GM23338 (cell line): ENCODE results near the gene TTLL3. TPM values are rescaled to one million over a fixed set of nuclear protein-coding genes. Genes with fewer than 3 reads are reported as not detected.

Experiments used
- ATAC-seq: fragments of 200-7000 bp; cut with Tn5 transposase; 3 replicates; pipeline ENCODE4 v1.9.1; 2020
- DNase-seq: peaks from one replicate; pipeline ENCODE4 v3.0.0-alpha.2; 2015; ENCODE audit warnings: low spot score
- H2AFZ ChIP-seq: fragments of 200-600 bp; sonication (generic); 2 replicates; pipeline ENCODE4 v1.8.0; 2016; ENCODE audit warnings: antibody characterized with exemption, mild to moderate bottlenecking, moderate library complexity
- H3F3A ChIP-seq: fragments of 200-600 bp; sonication (generic); replicated peaks from 2 replicates; pipeline ENCODE4 v1.8.0; 2017; ENCODE audit warnings: antibody characterized with exemption, mixed run types, low read depth
- H3K27ac ChIP-seq: fragments of 200-600 bp; sonication (generic); 2 replicates; pipeline ENCODE4 v1.6.1; 2016; ENCODE audit warnings: low read depth
- H3K27me3 ChIP-seq: fragments of 200-600 bp; sonication (generic); 2 replicates; pipeline ENCODE4 v1.8.0; 2016; ENCODE audit warnings: mild to moderate bottlenecking, mixed run types, moderate library complexity; ENCODE audit not compliant: insufficient read depth
- H3K36me3 ChIP-seq: fragments of 200-600 bp; sonication (generic); 2 replicates; pipeline ENCODE4 v1.8.0; 2016; ENCODE audit warnings: mild to moderate bottlenecking; ENCODE audit not compliant: insufficient read depth
- H3K4me1 ChIP-seq: fragments of 200-600 bp; sonication (generic); 2 replicates; pipeline ENCODE4 v1.8.0; 2016; ENCODE audit warnings: mild to moderate bottlenecking, moderate library complexity; ENCODE audit not compliant: insufficient read depth
- H3K4me2 ChIP-seq: fragments of 200-600 bp; sonication (generic); 2 replicates; pipeline ENCODE4 v1.7.1; 2017; ENCODE audit warnings: mixed run types
- H3K4me3 ChIP-seq: fragments of 200-600 bp; sonication (generic); 2 replicates; pipeline ENCODE4 v1.6.1; 2016; ENCODE audit warnings: mixed run types
- H3K79me2 ChIP-seq: fragments of 200-600 bp; sonication (generic); replicated peaks from 2 replicates; pipeline ENCODE4 v1.8.0; 2017; ENCODE audit warnings: mild to moderate bottlenecking; ENCODE audit not compliant: insufficient read depth
- H3K9me2 ChIP-seq: fragments of 200-600 bp; sonication (generic); 2 replicates; pipeline ENCODE4 v1.8.0; 2017; ENCODE audit not compliant: insufficient read depth
- H4K20me1 ChIP-seq: fragments of 200-600 bp; sonication (generic); replicated peaks from 2 replicates; pipeline ENCODE4 v1.8.0; 2017; ENCODE audit warnings: mild to moderate bottlenecking; ENCODE audit not compliant: insufficient read depth
- H3K27ac Mint-ChIP-seq: 2 replicates; pipeline ENCODE4 v1.8.0; 2020; ENCODE audit warnings: inconsistent platforms, mild to moderate bottlenecking, moderate library complexity, mixed read lengths
- H3K27me3 Mint-ChIP-seq: 3 replicates; pipeline ENCODE4 v1.8.0; 2022; ENCODE audit warnings: low read depth, mild to moderate bottlenecking, moderate library complexity, mixed read lengths, inconsistent platforms; ENCODE audit not compliant: insufficient read depth, poor library complexity
- H3K36me3 Mint-ChIP-seq: 3 replicates; pipeline ENCODE4 v1.8.0; 2021; ENCODE audit warnings: low read depth, mild to moderate bottlenecking, inconsistent platforms, moderate library complexity, mixed read lengths
- H3K4me1 Mint-ChIP-seq: 3 replicates; pipeline ENCODE4 v1.8.0; 2020; ENCODE audit warnings: mild to moderate bottlenecking, inconsistent platforms, mixed read lengths
- H3K4me3 Mint-ChIP-seq: 3 replicates; pipeline ENCODE4 v1.8.0; 2021; ENCODE audit warnings: moderate library complexity, mild to moderate bottlenecking, inconsistent platforms, mixed read lengths
- H3K9me3 Mint-ChIP-seq: 3 replicates; pipeline ENCODE4 v1.8.0; 2020; ENCODE audit warnings: moderate library complexity, mild to moderate bottlenecking, inconsistent platforms, mixed read lengths
- CTCF ChIP-seq, 2 experiments: fragments of 200-600 bp in 1 of 2; sonication (generic) in 1 of 2; conservative IDR thresholded peaks; 2 replicates each; pipeline versions ENCODE4 v1.5.1 to v1.6.1; 2016 to 2017; ENCODE audit warnings: antibody characterized with exemption in 2 of 2, low read depth in 2 of 2, mild to moderate bottlenecking in 2 of 2, moderate library complexity in 1 of 2
- ETS1 ChIP-seq: IDR thresholded peaks from 2 replicates; pipeline ENCODE4 v1.6.1; 2016; ENCODE audit warnings: antibody characterized with exemption
- EZH2 ChIP-seq: fragments of 200-600 bp; sonication (generic); IDR thresholded peaks from one replicate; pipeline ENCODE4 v1.8.0; 2017; ENCODE audit warnings: antibody characterized with exemption, mild to moderate bottlenecking, low read depth; ENCODE audit not compliant: unreplicated experiment
- JUNB ChIP-seq: IDR thresholded peaks from one replicate; pipeline ENCODE4 v1.6.1; 2016; ENCODE audit warnings: antibody characterized with exemption; ENCODE audit not compliant: unreplicated experiment
- NANOG ChIP-seq: IDR thresholded peaks from 2 replicates; pipeline ENCODE4 v1.6.1; 2016; ENCODE audit warnings: antibody characterized with exemption, borderline replicate concordance
- POLR2AphosphoS5 ChIP-seq: IDR thresholded peaks from 2 replicates; pipeline ENCODE4 v1.6.1; 2016; ENCODE audit warnings: antibody characterized with exemption, low read depth
- STAT1 ChIP-seq: IDR thresholded peaks from one replicate; pipeline ENCODE4 v1.6.1; 2016; ENCODE audit warnings: antibody characterized with exemption; ENCODE audit not compliant: unreplicated experiment
- ZNF331 ChIP-seq: fragments of 250-450 bp; sonication (Bioruptor Pico); IDR thresholded peaks from 2 replicates; pipeline ENCODE4 v1.5.0; 2020; ENCODE audit warnings: low read depth, mild to moderate bottlenecking, moderate library complexity
- polyA plus RNA-seq: library from polyadenylated mRNA; unstranded; fragments of >200 nt; fragmentation: Nextera tagmentation; extraction: Ambion mirVana; gene quantifications from 2 replicates; pipeline ENCODE4 v1.2.1, GENCODE V29; 2016
- total RNA-seq: library from RNA; depleted of rRNA; stranded (reverse); fragments of >200 nt; shearing (Covaris generic); gene quantifications from 2 replicates; pipeline ENCODE4 v1.2.3, GENCODE V29; 2014
- TF ChIP-seq, protein P1 (sequence below): fragments of 250-450 bp; sonication (Bioruptor Pico); IDR thresholded peaks from 2 replicates; pipeline ENCODE4 v1.5.0; 2020; ENCODE audit warnings: mild to moderate bottlenecking, moderate library complexity
- TF ChIP-seq, protein P2 (sequence below): IDR thresholded peaks from one replicate; pipeline ENCODE4 v1.6.1; 2018; ENCODE audit warnings: antibody characterized with exemption; ENCODE audit not compliant: unreplicated experiment

The TTLL3 gene
- total and polyA plus RNA-seq, 2 experiments from 2014 or later, result 3.7 to 5.3 TPM

DNA sequence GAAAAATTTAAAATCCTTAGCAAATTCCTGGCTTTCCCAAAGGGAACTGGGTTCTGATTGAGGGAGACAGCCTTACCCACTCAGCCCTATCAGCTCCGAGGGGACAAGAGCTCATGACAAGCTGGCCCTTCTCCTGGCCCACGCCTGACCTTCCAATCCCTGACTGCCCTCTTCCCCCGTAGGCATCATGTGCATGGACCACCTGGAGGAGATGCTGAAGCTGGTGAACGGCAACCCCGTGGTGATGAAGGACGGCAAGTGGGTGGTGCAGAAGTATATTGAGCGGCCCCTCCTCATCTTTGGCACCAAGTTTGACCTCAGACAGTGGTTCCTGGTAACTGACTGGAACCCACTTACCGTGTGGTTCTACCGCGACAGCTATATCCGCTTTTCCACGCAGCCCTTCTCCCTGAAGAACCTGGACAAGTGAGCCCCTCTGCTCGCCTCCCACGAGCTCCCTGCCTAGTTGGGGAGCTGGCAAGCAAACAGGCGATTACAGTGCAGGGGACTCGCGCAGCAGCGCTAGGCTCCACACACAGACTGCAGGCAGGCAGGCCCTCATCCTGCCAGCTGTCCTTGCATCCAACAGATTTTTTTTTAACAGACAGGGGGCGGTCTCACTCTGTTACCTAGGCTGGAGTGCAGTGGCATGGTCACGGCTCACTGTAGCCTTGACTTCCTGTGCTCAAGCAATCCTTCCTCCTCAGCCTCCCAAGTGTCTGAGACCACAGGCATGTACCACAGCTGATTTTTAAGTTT, 16.9 kb downstream of the TTLL3 start (continued):
- TF ChIP-seq, protein P1, sequence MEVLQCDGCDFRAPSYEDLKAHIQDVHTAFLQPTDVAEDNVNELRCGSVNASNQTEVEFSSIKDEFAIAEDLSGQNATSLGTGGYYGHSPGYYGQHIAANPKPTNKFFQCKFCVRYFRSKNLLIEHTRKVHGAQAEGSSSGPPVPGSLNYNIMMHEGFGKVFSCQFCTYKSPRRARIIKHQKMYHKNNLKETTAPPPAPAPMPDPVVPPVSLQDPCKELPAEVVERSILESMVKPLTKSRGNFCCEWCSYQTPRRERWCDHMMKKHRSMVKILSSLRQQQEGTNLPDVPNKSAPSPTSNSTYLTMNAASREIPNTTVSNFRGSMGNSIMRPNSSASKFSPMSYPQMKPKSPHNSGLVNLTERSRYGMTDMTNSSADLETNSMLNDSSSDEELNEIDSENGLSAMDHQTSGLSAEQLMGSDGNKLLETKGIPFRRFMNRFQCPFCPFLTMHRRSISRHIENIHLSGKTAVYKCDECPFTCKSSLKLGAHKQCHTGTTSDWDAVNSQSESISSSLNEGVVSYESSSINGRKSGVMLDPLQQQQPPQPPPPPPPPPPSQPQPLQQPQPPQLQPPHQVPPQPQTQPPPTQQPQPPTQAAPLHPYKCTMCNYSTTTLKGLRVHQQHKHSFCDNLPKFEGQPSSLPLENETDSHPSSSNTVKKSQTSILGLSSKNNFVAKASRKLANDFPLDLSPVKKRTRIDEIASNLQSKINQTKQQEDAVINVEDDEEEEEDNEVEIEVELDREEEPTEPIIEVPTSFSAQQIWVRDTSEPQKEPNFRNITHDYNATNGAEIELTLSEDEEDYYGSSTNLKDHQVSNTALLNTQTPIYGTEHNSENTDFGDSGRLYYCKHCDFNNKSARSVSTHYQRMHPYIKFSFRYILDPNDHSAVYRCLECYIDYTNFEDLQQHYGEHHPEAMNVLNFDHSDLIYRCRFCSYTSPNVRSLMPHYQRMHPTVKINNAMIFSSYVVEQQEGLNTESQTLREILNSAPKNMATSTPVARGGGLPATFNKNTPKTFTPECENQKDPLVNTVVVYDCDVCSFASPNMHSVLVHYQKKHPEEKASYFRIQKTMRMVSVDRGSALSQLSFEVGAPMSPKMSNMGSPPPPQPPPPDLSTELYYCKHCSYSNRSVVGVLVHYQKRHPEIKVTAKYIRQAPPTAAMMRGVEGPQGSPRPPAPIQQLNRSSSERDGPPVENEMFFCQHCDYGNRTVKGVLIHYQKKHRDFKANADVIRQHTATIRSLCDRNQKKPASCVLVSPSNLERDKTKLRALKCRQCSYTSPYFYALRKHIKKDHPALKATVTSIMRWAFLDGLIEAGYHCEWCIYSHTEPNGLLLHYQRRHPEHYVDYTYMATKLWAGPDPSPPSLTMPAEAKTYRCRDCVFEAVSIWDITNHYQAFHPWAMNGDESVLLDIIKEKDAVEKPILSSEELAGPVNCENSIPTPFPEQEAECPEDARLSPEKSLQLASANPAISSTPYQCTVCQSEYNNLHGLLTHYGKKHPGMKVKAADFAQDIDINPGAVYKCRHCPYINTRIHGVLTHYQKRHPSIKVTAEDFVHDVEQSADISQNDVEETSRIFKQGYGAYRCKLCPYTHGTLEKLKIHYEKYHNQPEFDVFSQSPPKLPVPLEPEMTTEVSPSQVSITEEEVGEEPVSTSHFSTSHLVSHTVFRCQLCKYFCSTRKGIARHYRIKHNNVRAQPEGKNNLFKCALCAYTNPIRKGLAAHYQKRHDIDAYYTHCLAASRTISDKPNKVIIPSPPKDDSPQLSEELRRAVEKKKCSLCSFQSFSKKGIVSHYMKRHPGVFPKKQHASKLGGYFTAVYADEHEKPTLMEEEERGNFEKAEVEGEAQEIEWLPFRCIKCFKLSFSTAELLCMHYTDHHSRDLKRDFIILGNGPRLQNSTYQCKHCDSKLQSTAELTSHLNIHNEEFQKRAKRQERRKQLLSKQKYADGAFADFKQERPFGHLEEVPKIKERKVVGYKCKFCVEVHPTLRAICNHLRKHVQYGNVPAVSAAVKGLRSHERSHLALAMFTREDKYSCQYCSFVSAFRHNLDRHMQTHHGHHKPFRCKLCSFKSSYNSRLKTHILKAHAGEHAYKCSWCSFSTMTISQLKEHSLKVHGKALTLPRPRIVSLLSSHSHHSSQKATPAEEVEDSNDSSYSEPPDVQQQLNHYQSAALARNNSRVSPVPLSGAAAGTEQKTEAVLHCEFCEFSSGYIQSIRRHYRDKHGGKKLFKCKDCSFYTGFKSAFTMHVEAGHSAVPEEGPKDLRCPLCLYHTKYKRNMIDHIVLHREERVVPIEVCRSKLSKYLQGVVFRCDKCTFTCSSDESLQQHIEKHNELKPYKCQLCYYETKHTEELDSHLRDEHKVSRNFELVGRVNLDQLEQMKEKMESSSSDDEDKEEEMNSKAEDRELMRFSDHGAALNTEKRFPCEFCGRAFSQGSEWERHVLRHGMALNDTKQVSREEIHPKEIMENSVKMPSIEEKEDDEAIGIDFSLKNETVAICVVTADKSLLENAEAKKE (CRISPR knock-in tag), result no peak

DNA sequence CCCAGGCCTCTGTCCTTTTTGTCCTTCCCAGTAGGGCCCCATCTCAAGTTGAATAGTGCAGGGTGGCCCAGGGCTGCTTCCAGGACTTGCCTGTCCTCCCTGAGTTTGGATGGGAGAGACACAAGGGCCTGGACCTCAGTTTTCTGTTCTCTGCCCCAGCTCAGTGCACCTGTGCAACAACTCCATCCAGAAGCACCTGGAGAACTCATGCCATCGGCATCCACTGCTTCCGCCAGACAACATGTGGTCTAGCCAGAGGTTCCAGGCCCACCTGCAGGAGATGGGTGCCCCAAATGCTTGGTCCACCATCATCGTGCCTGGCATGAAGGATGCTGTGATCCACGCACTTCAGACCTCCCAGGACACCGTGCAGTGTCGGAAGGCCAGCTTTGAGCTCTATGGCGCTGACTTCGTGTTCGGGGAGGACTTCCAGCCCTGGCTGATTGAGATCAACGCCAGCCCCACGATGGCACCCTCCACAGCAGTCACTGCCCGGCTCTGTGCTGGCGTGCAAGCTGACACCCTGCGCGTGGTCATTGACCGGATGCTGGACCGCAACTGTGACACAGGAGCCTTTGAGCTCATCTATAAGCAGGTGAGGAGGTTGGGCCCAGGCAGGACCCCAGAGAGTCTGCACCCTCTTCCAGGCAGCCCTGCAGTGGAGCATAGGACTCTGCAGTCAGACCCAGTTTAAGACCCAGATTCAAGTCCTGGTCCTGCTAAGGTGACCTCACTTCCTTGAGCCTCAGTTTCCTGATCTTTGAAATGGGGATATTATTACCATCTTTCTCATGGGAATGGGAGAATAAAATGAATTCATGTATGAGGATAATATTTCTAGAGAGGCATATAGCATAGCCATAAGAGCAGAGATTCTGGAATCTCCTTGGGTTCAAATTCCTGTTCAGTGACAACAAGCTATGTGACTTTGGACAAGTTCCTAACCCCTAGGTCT, 19.0 kb downstream of the TTLL3 start:
- H3K9me3 Mint-ChIP-seq, result no peaks in the 10 kb centered on the region
- TF ChIP-seq EZH2 (no peak), NANOG (no peak), JUNB (no peak), ZNF331 (CRISPR knock-in tag) (no peak), POLR2AphosphoS5 (no peak), STAT1 (no peak), CTCF (conservative IDR thresholded peaks at IDR 0.05; ENCODE audit: low read depth in 2 of 2) (no peak), ETS1 (no peak)
- TF ChIP-seq, protein P2, sequence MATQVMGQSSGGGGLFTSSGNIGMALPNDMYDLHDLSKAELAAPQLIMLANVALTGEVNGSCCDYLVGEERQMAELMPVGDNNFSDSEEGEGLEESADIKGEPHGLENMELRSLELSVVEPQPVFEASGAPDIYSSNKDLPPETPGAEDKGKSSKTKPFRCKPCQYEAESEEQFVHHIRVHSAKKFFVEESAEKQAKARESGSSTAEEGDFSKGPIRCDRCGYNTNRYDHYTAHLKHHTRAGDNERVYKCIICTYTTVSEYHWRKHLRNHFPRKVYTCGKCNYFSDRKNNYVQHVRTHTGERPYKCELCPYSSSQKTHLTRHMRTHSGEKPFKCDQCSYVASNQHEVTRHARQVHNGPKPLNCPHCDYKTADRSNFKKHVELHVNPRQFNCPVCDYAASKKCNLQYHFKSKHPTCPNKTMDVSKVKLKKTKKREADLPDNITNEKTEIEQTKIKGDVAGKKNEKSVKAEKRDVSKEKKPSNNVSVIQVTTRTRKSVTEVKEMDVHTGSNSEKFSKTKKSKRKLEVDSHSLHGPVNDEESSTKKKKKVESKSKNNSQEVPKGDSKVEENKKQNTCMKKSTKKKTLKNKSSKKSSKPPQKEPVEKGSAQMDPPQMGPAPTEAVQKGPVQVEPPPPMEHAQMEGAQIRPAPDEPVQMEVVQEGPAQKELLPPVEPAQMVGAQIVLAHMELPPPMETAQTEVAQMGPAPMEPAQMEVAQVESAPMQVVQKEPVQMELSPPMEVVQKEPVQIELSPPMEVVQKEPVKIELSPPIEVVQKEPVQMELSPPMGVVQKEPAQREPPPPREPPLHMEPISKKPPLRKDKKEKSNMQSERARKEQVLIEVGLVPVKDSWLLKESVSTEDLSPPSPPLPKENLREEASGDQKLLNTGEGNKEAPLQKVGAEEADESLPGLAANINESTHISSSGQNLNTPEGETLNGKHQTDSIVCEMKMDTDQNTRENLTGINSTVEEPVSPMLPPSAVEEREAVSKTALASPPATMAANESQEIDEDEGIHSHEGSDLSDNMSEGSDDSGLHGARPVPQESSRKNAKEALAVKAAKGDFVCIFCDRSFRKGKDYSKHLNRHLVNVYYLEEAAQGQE, result no peak

More for the DNA sequence above, 19.0 kb downstream of the TTLL3 start:
- no peak overlapping the region for H2AFZ ChIP-seq
- no peak overlapping the region for H3K27ac ChIP-seq
- ATAC-seq (no peak), DNase-seq (no peak)
- no peaks in the 10 kb centered on the region for H3K9me2 ChIP-seq
- H3F3A ChIP-seq, result no peaks in the 10 kb centered on the region
- H3K4me1 Mint-ChIP-seq, result peaks cover 5% of the 10 kb centered on the region; the same call in 2 of the 3 replicates
- no peak overlapping the region for H3K4me2 ChIP-seq
- H3K27me3 Mint-ChIP-seq, result peaks cover 5% of the 10 kb centered on the region
- H3K79me2 ChIP-seq, result no peaks in the 10 kb centered on the region
- no peak overlapping the region for H3K27ac Mint-ChIP-seq
- H3K4me1 ChIP-seq, result no peaks in the 10 kb centered on the region
- H3K36me3 ChIP-seq, result no peaks in the 10 kb centered on the region
- H3K36me3 Mint-ChIP-seq, result no peaks in the 10 kb centered on the region
- no peaks in the 10 kb centered on the region for H3K27me3 ChIP-seq
- no peaks in the 10 kb centered on the region; the same call in 1 of the 2 replicates for H4K20me1 ChIP-seq
- no peak overlapping the region for H3K4me3 ChIP-seq
- H3K4me3 Mint-ChIP-seq, result no peak overlapping the region
